Spinal cord (tissue), 10 donors: ENCODE data around the gene OR4F6. TPM values are rescaled to one million over a fixed set of nuclear protein-coding genes. Genes with fewer than 3 reads are reported as not detected.

ENCODE experiments used
- DNase-seq, 6 donors: peaks; one replicate each; pipeline versions ENCODE4 v3.0.0 to v3.0.0-alpha.2; 2013 to 2015; ENCODE audit warnings: low spot score in 6 of 6, low read depth in 4 of 6
- H3K27ac ChIP-seq: one replicate; pipeline ENCODE4 v1.5.1; 2013; ENCODE audit warnings: low read depth, low read length, control low read depth
- H3K27me3 ChIP-seq: one replicate; pipeline ENCODE4 v1.6.1; 2013; ENCODE audit warnings: low read length; ENCODE audit not compliant: control insufficient read depth, insufficient read depth
- H3K36me3 ChIP-seq: one replicate; pipeline ENCODE4 v1.6.1; 2013; ENCODE audit warnings: low read length; ENCODE audit not compliant: control insufficient read depth, insufficient read depth
- H3K4me1 ChIP-seq: one replicate; pipeline ENCODE4 v1.6.1; 2013; ENCODE audit warnings: low read length; ENCODE audit not compliant: control insufficient read depth, insufficient read depth
- H3K4me3 ChIP-seq: one replicate; pipeline ENCODE4 v1.5.1; 2013; ENCODE audit warnings: low read depth, low read length, control low read depth
- H3K9me3 ChIP-seq: one replicate; pipeline ENCODE4 v1.6.1; 2013; ENCODE audit warnings: low read length; ENCODE audit not compliant: control insufficient read depth, insufficient read depth
- WGBS: methylation state at CpG from one replicate; pipeline ENCODE4 v1.1.5; 2013; ENCODE audit warnings: missing lambda C conversion rate; ENCODE audit not compliant: insufficient coverage; 5-methylcytosine and 5-hydroxymethylcytosine counted together
- polyA plus RNA-seq, 2 donors: library from polyadenylated mRNA; unstranded; fragments of 120-200 nt; gene quantifications; one replicate each; pipeline ENCODE4 v1.2.1, GENCODE V29; 2013; ENCODE audit not compliant: insufficient read length in 2 of 2
- total RNA-seq, 2 donors: library from RNA; depleted of rRNA in 1 of 2; stranded (reverse); fragments of 120-200 nt in 1 of 2; fragments of >200 nt in 1 of 2; gene quantifications; one replicate each; pipeline versions ENCODE4 v1.2.3 to v1.2.4, GENCODE V29; 2013 to 2014
- donor health status: healthy.

The OR4F6 gene
- total and polyA plus RNA-seq, 4 donors: not detected

GRCh38 chr15:101801048-101801447 is 2.3 kb upstream of the OR4F6 start:
- WGBS: no CpG with 5 or more reads among the region's 1 CpG
- H3K9me3 ChIP-seq: no peaks in the 10 kb centered on the region
- no peak overlapping the region for H3K4me3 ChIP-seq
- no peaks in the 10 kb centered on the region for H3K4me1 ChIP-seq
- H3K36me3 ChIP-seq: no peaks in the 10 kb centered on the region
- H3K27ac ChIP-seq: no peak overlapping the region
- DNase-seq: no peak
- no peaks in the 10 kb centered on the region for H3K27me3 ChIP-seq

GRCh38 chr15:101803676-101804075 is 367 bp downstream of the OR4F6 start:
- H3K4me3 ChIP-seq: no peak overlapping the region
- H3K9me3 ChIP-seq: no peaks in the 10 kb centered on the region
- H3K27ac ChIP-seq: no peak overlapping the region
- H3K27me3 ChIP-seq: no peaks in the 10 kb centered on the region
- WGBS: 90% methylated on average over 4 of the region's 5 CpGs
- no peaks in the 10 kb centered on the region for H3K4me1 ChIP-seq
- H3K36me3 ChIP-seq: no peaks in the 10 kb centered on the region
- DNase-seq: no peak

- Histone ChIP-seq H3K4me3 (no peak overlapping the region), H3K9me3 (no peaks in the 10 kb centered on the region), H3K4me1 (no peaks in the 10 kb centered on the region), H3K27ac (no peak overlapping the region), H3K27me3 (no peaks in the 10 kb centered on the region), H3K36me3 (no peaks in the 10 kb centered on the region)
- no peak for DNase-seq
Observed at GRCh38 chr15:101804375-101804774, 1.1 kb downstream of the OR4F6 start.

- Histone ChIP-seq H3K27ac (no peak overlapping the region), H3K4me3 (no peak overlapping the region), H3K9me3 (no peaks in the 10 kb centered on the region), H3K36me3 (no peaks in the 10 kb centered on the region), H3K27me3 (no peaks in the 10 kb centered on the region), H3K4me1 (no peaks in the 10 kb centered on the region)
- no peak for DNase-seq
Observed at GRCh38 chr15:101804941-101805340, 1.6 kb downstream of the OR4F6 start.

- no peak overlapping the region for H3K27ac ChIP-seq
- H3K27me3 ChIP-seq: no peaks in the 10 kb centered on the region
- H3K36me3 ChIP-seq: no peaks in the 10 kb centered on the region
- no peak for DNase-seq
- H3K4me3 ChIP-seq: no peak overlapping the region
- WGBS: 71% methylated on average over 2 of the region's 6 CpGs
- no peaks in the 10 kb centered on the region for H3K4me1 ChIP-seq
- H3K9me3 ChIP-seq: no peaks in the 10 kb centered on the region
Observed at GRCh38 chr15:101805605-101806345, 2.5 kb downstream of the OR4F6 start.

GRCh38 chr15:101807345-101807945 is 4.1 kb downstream of the OR4F6 start:
- no peaks in the 10 kb centered on the region for H3K27me3 ChIP-seq
- no peaks in the 10 kb centered on the region for H3K9me3 ChIP-seq
- H3K36me3 ChIP-seq: no peaks in the 10 kb centered on the region
- 81% methylated on average over 3 of the region's 10 CpGs for WGBS
- no peak overlapping the region for H3K27ac ChIP-seq
- H3K4me1 ChIP-seq: no peaks in the 10 kb centered on the region
- no peak overlapping the region for H3K4me3 ChIP-seq
- no peak for DNase-seq

- no peaks in the 10 kb centered on the region for H3K27me3 ChIP-seq
- H3K9me3 ChIP-seq: no peaks in the 10 kb centered on the region
- H3K27ac ChIP-seq: no peak overlapping the region
- no peak overlapping the region for H3K4me3 ChIP-seq
- WGBS: 48% methylated on average over 2 of the region's 2 CpGs
- no peaks in the 10 kb centered on the region for H3K4me1 ChIP-seq
- H3K36me3 ChIP-seq: no peaks in the 10 kb centered on the region
- DNase-seq: no peak
Observed at GRCh38 chr15:101808201-101808600, 4.9 kb downstream of the OR4F6 start.

GRCh38 chr15:101810456-101810855 is 7.1 kb downstream of the OR4F6 start:
- no peaks in the 10 kb centered on the region for H3K9me3 ChIP-seq
- H3K27me3 ChIP-seq: no peaks in the 10 kb centered on the region
- no peaks in the 10 kb centered on the region for H3K36me3 ChIP-seq
- H3K27ac ChIP-seq: no peak overlapping the region
- H3K4me3 ChIP-seq: no peak overlapping the region
- no peak for DNase-seq
- no peaks in the 10 kb centered on the region for H3K4me1 ChIP-seq
- WGBS: no CpG with 5 or more reads among the region's 1 CpG

GRCh38 chr15:101810876-101811275 is 7.6 kb downstream of the OR4F6 start:
- H3K27me3 ChIP-seq: peaks cover 1% of the 10 kb centered on the region
- DNase-seq: no peak
- no peaks in the 10 kb centered on the region for H3K4me1 ChIP-seq
- H3K4me3 ChIP-seq: no peak overlapping the region
- H3K36me3 ChIP-seq: no peaks in the 10 kb centered on the region
- no peaks in the 10 kb centered on the region for H3K9me3 ChIP-seq
- H3K27ac ChIP-seq: no peak overlapping the region
- WGBS: no CpG with 5 or more reads among the region's 3 CpGs

GRCh38 chr15:101811902-101812301 is 8.6 kb downstream of the OR4F6 start, which contains the start of gene OR4F15:
Gene OR4F15 (plus strand): TSS chr15:101812202. CDS start chr15:101818187, 5,985 bp downstream.
- Histone ChIP-seq H3K4me3 (no peak within 1 kb of the TSS), H3K4me1 (no peaks in the 10 kb centered on the region), H3K36me3 (no peaks in the 10 kb centered on the region), H3K27ac (no peak within 1 kb of the TSS), H3K27me3 (peaks cover 2% of the 10 kb centered on the region), H3K9me3 (no peaks in the 10 kb centered on the region)
- peak in 1 of 6 donors; percentile 17 for DNase-seq
